Measurements from ENCODE around the gene AOPEP.

DNA sequence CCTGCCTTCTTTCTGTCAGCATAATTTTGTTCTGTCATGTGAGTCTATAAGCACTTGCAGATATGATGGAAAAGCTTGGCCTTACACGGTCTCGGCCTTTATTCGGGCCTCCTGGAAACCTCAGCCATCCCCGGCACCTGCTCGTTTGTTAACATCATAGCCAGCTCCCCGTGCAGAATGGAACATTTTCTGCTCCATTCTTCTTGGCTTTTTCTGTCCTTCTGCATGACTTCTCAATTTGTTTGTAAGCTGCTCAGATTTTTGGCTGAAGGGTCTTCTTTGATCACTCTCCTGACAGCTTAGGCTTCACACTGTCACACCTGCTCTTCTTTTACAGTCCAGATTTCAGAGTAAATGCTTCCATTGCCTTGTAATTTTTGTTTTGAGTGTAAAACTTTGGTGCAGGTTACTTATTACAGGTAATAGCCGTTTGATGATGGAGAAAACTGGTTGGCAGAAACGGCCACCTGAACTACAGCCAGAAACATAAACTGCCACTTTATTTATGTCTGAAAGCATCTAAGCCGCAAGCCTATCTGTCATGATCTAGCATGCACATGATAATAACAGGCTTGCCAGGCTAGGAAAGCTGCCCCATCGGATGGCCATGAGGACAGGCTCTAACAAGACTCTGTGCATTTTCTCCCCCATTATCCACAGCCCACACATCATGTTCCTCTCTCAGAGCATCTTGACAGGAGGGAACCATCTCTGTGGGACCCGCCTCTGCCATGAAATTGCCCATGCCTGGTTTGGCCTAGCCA, 197.0 kb downstream of the AOPEP start:
- no peak for TF ChIP-seq POLR2A (IDR thresholded peaks at IDR 0.05)
- TF ChIP-seq, protein P1, sequence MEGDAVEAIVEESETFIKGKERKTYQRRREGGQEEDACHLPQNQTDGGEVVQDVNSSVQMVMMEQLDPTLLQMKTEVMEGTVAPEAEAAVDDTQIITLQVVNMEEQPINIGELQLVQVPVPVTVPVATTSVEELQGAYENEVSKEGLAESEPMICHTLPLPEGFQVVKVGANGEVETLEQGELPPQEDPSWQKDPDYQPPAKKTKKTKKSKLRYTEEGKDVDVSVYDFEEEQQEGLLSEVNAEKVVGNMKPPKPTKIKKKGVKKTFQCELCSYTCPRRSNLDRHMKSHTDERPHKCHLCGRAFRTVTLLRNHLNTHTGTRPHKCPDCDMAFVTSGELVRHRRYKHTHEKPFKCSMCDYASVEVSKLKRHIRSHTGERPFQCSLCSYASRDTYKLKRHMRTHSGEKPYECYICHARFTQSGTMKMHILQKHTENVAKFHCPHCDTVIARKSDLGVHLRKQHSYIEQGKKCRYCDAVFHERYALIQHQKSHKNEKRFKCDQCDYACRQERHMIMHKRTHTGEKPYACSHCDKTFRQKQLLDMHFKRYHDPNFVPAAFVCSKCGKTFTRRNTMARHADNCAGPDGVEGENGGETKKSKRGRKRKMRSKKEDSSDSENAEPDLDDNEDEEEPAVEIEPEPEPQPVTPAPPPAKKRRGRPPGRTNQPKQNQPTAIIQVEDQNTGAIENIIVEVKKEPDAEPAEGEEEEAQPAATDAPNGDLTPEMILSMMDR (IDR thresholded peaks at IDR 0.05), result no peak

All from uterus (tissue), 2 donors.